Lower lobe of right lung (tissue), 2 donors: ENCODE data around the gene ATP13A2. TPM values are rescaled to one million over a fixed set of nuclear protein-coding genes. Genes with fewer than 3 reads are reported as not detected.

Source experiments
- ATAC-seq, 2 donors: fragments of 200-7000 bp; cut with Tn5 transposase; one replicate each; pipeline ENCODE4 v1.9.1; 2020 to 2022; ENCODE audit warnings: mild to moderate bottlenecking in 2 of 2, moderate library complexity in 2 of 2
- DNase-seq: peaks from one replicate; pipeline ENCODE4 v3.0.0-alpha.2; 2020
- H3K27ac ChIP-seq: fragments of 200-600 bp; one replicate; pipeline ENCODE4 v1.8.0; 2022
- H3K27me3 ChIP-seq: fragments of 200-600 bp; one replicate; pipeline ENCODE4 v1.8.0; 2022; ENCODE audit warnings: low read depth
- H3K36me3 ChIP-seq: fragments of 200-600 bp; one replicate; pipeline ENCODE4 v1.8.0; 2022; ENCODE audit warnings: mild to moderate bottlenecking
- H3K4me1 ChIP-seq: fragments of 200-600 bp; one replicate; pipeline ENCODE4 v1.8.0; 2022
- H3K4me3 ChIP-seq: fragments of 200-600 bp; one replicate; pipeline ENCODE4 v1.8.0; 2022; ENCODE audit warnings: mild to moderate bottlenecking
- H3K9me3 ChIP-seq: fragments of 200-600 bp; one replicate; pipeline ENCODE4 v1.8.0; 2022
- CTCF ChIP-seq: fragments of 200-600 bp; IDR thresholded peaks from one replicate; pipeline ENCODE4 v1.8.0; 2022; ENCODE audit warnings: antibody characterized with exemption, mild to moderate bottlenecking
- intact Hi-C: fragments of 100-400 bp; cut with DNase I; formaldehyde crosslinking; loops from one replicate; pipeline ENCODE4 v1.11.0; 2022
- total RNA-seq: library from RNA; stranded (reverse); fragmentation: NEBNext Ultra II Directional; extraction: Animal tissue kit (Norgen Biotek cat#: 25700); gene quantifications from one replicate; pipeline ENCODE4 v1.2.1, GENCODE V29; 2021
- donor health status: DM: no; HTN: yes; CAD: no; lungs with severe emphysema.

Gene ATP13A2
- total RNA-seq, 1 donor from 2014 or later, result 39.9 TPM

- H3K27ac ChIP-seq, result no peak overlapping the region
- H3K27me3 ChIP-seq, result no peaks in the 10 kb centered on the region
- H3K4me1 ChIP-seq, result no peaks in the 10 kb centered on the region
- DNase-seq (no peak), ATAC-seq (no peak)
- H3K9me3 ChIP-seq, result no peaks in the 10 kb centered on the region
- H3K4me3 ChIP-seq, result no peak overlapping the region
- TF ChIP-seq CTCF, result no peak
- peaks cover 70% of the 10 kb centered on the region for H3K36me3 ChIP-seq
- intact Hi-C loops, result no loop called here
Measured at GRCh38 chr1:16988210-16988609, 23.5 kb downstream of the ATP13A2 start.

DNA sequence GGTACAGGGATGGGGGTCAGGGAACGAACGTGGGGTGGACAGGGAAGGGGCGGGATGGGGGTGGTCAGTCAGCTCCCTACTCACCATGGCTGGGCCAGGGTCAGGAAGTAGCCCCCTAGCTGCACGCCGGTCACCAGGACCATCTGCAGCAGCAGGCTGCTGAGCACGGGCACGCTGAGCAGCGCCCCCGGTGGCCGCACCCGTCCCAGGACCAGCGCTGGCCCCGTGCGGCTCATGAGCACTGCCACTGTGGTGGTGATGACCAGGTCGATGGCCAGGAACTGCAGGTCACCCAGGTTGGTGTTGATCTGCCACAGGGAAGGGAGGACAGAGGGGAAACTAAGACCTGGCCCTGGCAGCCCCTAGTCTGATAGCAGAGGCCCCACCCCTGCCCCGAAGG, 24.8 kb downstream of the ATP13A2 start:
- Histone ChIP-seq H3K36me3 (peaks cover 60% of the 10 kb centered on the region), H3K4me3 (no peak overlapping the region), H3K9me3 (no peaks in the 10 kb centered on the region), H3K27me3 (no peaks in the 10 kb centered on the region), H3K27ac (no peak overlapping the region), H3K4me1 (no peaks in the 10 kb centered on the region)
- ATAC-seq (no peak), DNase-seq (no peak)
- TF ChIP-seq CTCF, result no peak
- intact Hi-C loops, result no loop called here

DNA sequence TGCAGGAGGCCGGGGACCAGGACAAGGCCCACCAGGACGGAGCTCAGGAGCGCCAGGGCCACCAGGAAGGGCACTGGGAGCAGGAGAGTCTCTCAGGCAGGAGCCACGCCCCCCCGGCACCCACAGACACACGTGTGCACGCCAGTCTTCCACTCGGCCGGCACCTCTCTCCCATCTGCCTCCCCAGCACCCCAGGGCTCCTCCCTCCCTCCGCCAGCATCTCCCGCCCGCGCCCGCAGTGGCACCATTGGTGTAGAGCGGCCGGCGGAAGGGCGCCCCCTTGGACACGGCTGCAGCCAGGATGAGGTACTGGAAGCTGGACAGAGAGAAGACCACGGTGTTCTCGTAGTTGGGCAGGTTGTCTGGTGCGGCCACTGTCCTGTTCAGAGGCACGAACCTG, 25.2 kb downstream of the ATP13A2 start:
- Histone ChIP-seq H3K4me1 (no peaks in the 10 kb centered on the region), H3K27me3 (no peaks in the 10 kb centered on the region), H3K36me3 (peaks cover 56% of the 10 kb centered on the region), H3K4me3 (no peak overlapping the region), H3K9me3 (no peaks in the 10 kb centered on the region), H3K27ac (no peak overlapping the region)
- DNase-seq (no peak), ATAC-seq (no peak)
- intact Hi-C loops, result no loop called here
- no peak for TF ChIP-seq CTCF

DNA sequence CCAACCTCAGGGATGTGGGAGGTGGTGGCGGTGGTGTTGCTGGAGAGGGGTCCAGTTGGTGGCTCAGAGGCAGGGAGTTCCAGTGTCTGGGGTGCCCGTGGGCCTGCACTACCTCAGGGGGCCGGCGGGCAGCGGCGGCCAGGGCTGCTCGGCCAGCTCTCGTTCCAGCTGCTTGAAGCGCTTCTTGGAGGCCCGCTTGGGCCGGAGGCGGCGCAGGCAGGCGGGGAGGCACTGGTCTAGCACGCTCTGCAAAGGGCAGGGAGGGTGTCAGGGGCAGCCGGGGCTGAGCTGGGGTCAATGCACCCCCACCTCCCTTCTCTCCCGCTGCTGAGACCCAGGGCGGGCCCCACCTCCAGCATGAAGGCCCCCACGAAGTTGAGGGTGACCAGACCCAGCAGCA, 25.6 kb downstream of the ATP13A2 start:
- TF ChIP-seq CTCF, result no peak
- no peak for ATAC-seq
- DNase-seq, result no peak
- Histone ChIP-seq H3K4me3 (no peak overlapping the region), H3K36me3 (peaks cover 52% of the 10 kb centered on the region), H3K27me3 (peaks cover under 1% of the 10 kb centered on the region), H3K4me1 (no peaks in the 10 kb centered on the region), H3K9me3 (no peaks in the 10 kb centered on the region), H3K27ac (no peak overlapping the region)
- intact Hi-C loops, result no loop called here

DNA sequence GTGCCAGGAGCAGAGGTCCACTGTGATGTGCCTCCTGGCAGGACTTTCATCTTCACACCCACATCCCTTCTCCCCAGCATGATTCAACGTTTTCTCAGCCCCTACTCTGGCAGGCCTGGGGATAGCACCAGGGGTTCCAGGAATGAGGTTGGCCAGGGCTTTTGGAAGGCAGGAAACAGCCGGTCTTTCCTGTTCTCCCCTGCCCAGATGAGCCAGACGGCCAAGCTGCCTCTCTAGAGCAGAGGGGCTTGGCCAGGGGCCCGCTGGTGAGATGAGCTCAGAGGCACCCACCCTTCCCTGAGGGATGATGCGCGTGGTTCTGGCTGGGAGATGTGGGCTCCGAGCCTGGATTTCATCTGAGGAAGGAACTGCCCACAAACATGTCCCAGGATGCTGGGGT, 27.0 kb downstream of the ATP13A2 start:
- Histone ChIP-seq H3K4me3 (no peak overlapping the region), H3K9me3 (no peaks in the 10 kb centered on the region), H3K36me3 (peaks cover 39% of the 10 kb centered on the region), H3K27ac (peak overlapping the region; percentile 31), H3K27me3 (peaks cover 10% of the 10 kb centered on the region), H3K4me1 (peaks cover 10% of the 10 kb centered on the region)
- DNase-seq (peak; percentile 59), ATAC-seq (peak; percentile 35 to 49)
- TF ChIP-seq CTCF, result no peak
- intact Hi-C loops, result no loop called here

GRCh38 chr1:16983649-16984048, 28.1 kb downstream of the ATP13A2 start:
- peaks cover 14% of the 10 kb centered on the region for H3K27me3 ChIP-seq
- H3K9me3 ChIP-seq, result no peaks in the 10 kb centered on the region
- TF ChIP-seq CTCF, result no peak
- DNase-seq (no peak), ATAC-seq (no peak)
- peaks cover 17% of the 10 kb centered on the region for H3K4me1 ChIP-seq
- intact Hi-C loops, result no loop called here
- no peak overlapping the region for H3K4me3 ChIP-seq
- no peak overlapping the region for H3K27ac ChIP-seq
- peaks cover 31% of the 10 kb centered on the region for H3K36me3 ChIP-seq
